ENCODE data around the gene PRKCH. TPM values are rescaled to one million over a fixed set of nuclear protein-coding genes. Genes with fewer than 3 reads are reported as not detected.
A peak's percentile ranks its signal among the peaks of the same experiment; 100 is the strongest.

The PRKCH gene
- total RNA-seq, 2 experiments from 2014 or later: 0.85 to 2.3 TPM

GRCh38 chr14:61476754-61477410 is 155.5 kb downstream of the PRKCH start:
- CTCF ChIA-PET (ENCODE audit: unreplicated experiment): interaction anchor here (0.6 to 1.7 kb wide), 8 partner anchors 14 to 285 kb away, joined by 3 to 9 read pairs (median 4); partner anchors contain the start of gene SNAPC1

GRCh38 chr14:61477712-61478462 is 156.5 kb downstream of the PRKCH start:
- Histone ChIP-seq H3K79me2 (ENCODE audit: insufficient read depth, low read depth, low read length) (peaks cover 4% of the 10 kb centered on the region; the same call in 1 of the 2 replicates), H3K9me3 (ENCODE audit: low read length) (no peaks in the 10 kb centered on the region), H3K4me1 (ENCODE audit: insufficient read depth, low read length, poor library complexity, severe bottlenecking) (peaks cover 90% of the 10 kb centered on the region), H3K4me2 (ENCODE audit: low read length) (peak overlapping the region; percentile 62), H3K27ac (ENCODE audit: low read depth, low read length, poor library complexity, severe bottlenecking) (peak overlapping the region; percentile 92), H4K20me1 (ENCODE audit: insufficient read depth, low read length) (no peaks in the 10 kb centered on the region), H3K36me3 (ENCODE audit: insufficient read depth, low read length) (no peaks in the 10 kb centered on the region), H3K9me2 (ENCODE audit: insufficient read depth, low read length) (no peaks in the 10 kb centered on the region), H3K4me3 (ENCODE audit: low read depth, low read length, poor library complexity, severe bottlenecking) (peak overlapping the region; percentile 56), H2AFZ (ENCODE audit: low read length) (peak overlapping the region; percentile 49)
- POLR2A ChIA-PET: interaction anchor here (0.7 to 15.1 kb wide), 26 partner anchors 12 to 601 kb away, joined by 3 to 333 read pairs (median 5); partner anchors contain the start of genes HIF1A and SNAPC1
- intact Hi-C loops (cut with micrococcal nuclease; ENCODE audit: unreplicated experiment): loop anchor here (1.0 to 5.0 kb wide), 6 partner anchors 25 to 604 kb away; no protein-coding TSS in a partner anchor
- CTCF ChIA-PET (ENCODE audit: unreplicated experiment): interaction anchor here (0.6 to 2.1 kb wide), 5 partner anchors 23 to 242 kb away, joined by 3 to 16 read pairs (median 4); no protein-coding TSS in a partner anchor
- no TSS peak for BruUV-seq (replicated peaks)
- DNase-seq (ENCODE audit: low spot score): peak; percentile 82
- TF ChIP-seq CTCF (conservative IDR thresholded peaks at IDR 0.05; ENCODE audit: low read length) (peak; percentile 46; the same call in 1 of the 2 replicates), EZH2phosphoT487 (IDR thresholded peaks at IDR 0.05; ENCODE audit: borderline replicate concordance, low read depth, low read length) (no peak)

More at GRCh38 chr14:61476754-61477410, 155.5 kb downstream of the PRKCH start:
- DNase-seq (ENCODE audit: low spot score): peak; percentile 90
- peak overlapping the region; percentile 92 for H3K27ac ChIP-seq (ENCODE audit: low read depth, low read length, poor library complexity, severe bottlenecking)
- TF ChIP-seq CTCF (conservative IDR thresholded peaks at IDR 0.05; ENCODE audit: low read length): no peak
- TF ChIP-seq EZH2phosphoT487 (IDR thresholded peaks at IDR 0.05; ENCODE audit: borderline replicate concordance, low read depth, low read length): no peak
- peak overlapping the region; percentile 56 for H3K4me3 ChIP-seq (ENCODE audit: low read depth, low read length, poor library complexity, severe bottlenecking)
- peak overlapping the region; percentile 62 for H3K4me2 ChIP-seq (ENCODE audit: low read length)
- H4K20me1 ChIP-seq (ENCODE audit: insufficient read depth, low read length): no peaks in the 10 kb centered on the region
- no peaks in the 10 kb centered on the region for H3K9me3 ChIP-seq (ENCODE audit: low read length)
- H3K4me1 ChIP-seq (ENCODE audit: insufficient read depth, low read length, poor library complexity, severe bottlenecking): peaks cover 100% of the 10 kb centered on the region
- POLR2A ChIA-PET: interaction anchor here (0.7 to 15.1 kb wide), 25 partner anchors 13 to 602 kb away, joined by 3 to 333 read pairs (median 4); partner anchors contain the start of genes HIF1A and SNAPC1
- H3K79me2 ChIP-seq (ENCODE audit: insufficient read depth, low read depth, low read length): peaks cover 4% of the 10 kb centered on the region; the same call in 1 of the 2 replicates
- no TSS peak for BruUV-seq (replicated peaks)
- H3K9me2 ChIP-seq (ENCODE audit: insufficient read depth, low read length): no peaks in the 10 kb centered on the region
- intact Hi-C loops (cut with micrococcal nuclease; ENCODE audit: unreplicated experiment): loop anchor here (1.0 to 5.0 kb wide), 5 partner anchors 76 to 605 kb away; no protein-coding TSS in a partner anchor
- H2AFZ ChIP-seq (ENCODE audit: low read length): peak overlapping the region; percentile 49; the same call in 1 of the 2 replicates
- no peaks in the 10 kb centered on the region for H3K36me3 ChIP-seq (ENCODE audit: insufficient read depth, low read length)
